NCI-H446 treated with DMSO at 0.1 percent for 48 hours (cell line): Measurements from ENCODE around the gene TSR3.

Experiments used
- DNase-seq: peaks from one replicate; lab custom pipeline; 2025; lab: John Stamatoyannopoulos, UW

TSR3 gene

GRCh38 chr16:1323296-1324239, 28.1 kb downstream of the TSR3 start:
- no peak for DNase-seq

- no peak for DNase-seq
Measured at GRCh38 chr16:1322407-1322806, 29.3 kb downstream of the TSR3 start.

GRCh38 chr16:1320658-1321240, 30.9 kb downstream of the TSR3 start:
- no peak for DNase-seq

- DNase-seq = no peak
Measured at GRCh38 chr16:1320097-1320496, 31.6 kb downstream of the TSR3 start.

- DNase-seq = no peak
Measured at GRCh38 chr16:1319041-1319440, 32.6 kb downstream of the TSR3 start.

- DNase-seq = no peak
Measured at GRCh38 chr16:1318268-1318545, 33.5 kb downstream of the TSR3 start.

GRCh38 chr16:1317479-1318267, 34.0 kb downstream of the TSR3 start:
- no peak for DNase-seq

GRCh38 chr16:1316033-1316405, 35.7 kb downstream of the TSR3 start:
- no peak for DNase-seq

GRCh38 chr16:1315081-1316032, 36.3 kb downstream of the TSR3 start:
- no peak for DNase-seq

- no peak for DNase-seq
Measured at GRCh38 chr16:1314399-1315068, 37.1 kb downstream of the TSR3 start.

GRCh38 chr16:1313721-1314369, 37.8 kb downstream of the TSR3 start:
- no peak for DNase-seq

- DNase-seq = no peak
Measured at GRCh38 chr16:1312903-1313302, 38.8 kb downstream of the TSR3 start.

- DNase-seq = no peak
Measured at GRCh38 chr16:1312467-1312816, 39.2 kb downstream of the TSR3 start.

- no peak for DNase-seq
Measured at GRCh38 chr16:1311738-1312466, 39.8 kb downstream of the TSR3 start.

- DNase-seq = no peak
Measured at GRCh38 chr16:1311212-1311737, 40.4 kb downstream of the TSR3 start.

GRCh38 chr16:1310832-1311200, 40.9 kb downstream of the TSR3 start:
- DNase-seq = no peak

- no peak for DNase-seq
Measured at GRCh38 chr16:1309888-1310831, 41.5 kb downstream of the TSR3 start.

- peak; percentile 91 for DNase-seq
Measured at GRCh38 chr16:1308977-1309885, 42.4 kb downstream of the TSR3 start, which contains the start of gene UBE2I. Gene UBE2I (plus strand): TSS chr16:1309636. CDS start chr16:1314031, 4,395 bp downstream.
